HG02884 (cell line): ENCODE data around the gene HAND1.

Source experiments
- ATAC-seq: cut with Tn5 transposase; IDR thresholded peaks from one replicate; pipeline ENCODE4 v1.9.1; 2021; ENCODE audit warnings: mild to moderate bottlenecking, moderate library complexity; ENCODE audit not compliant: unreplicated experiment

HAND1 gene

DNA sequence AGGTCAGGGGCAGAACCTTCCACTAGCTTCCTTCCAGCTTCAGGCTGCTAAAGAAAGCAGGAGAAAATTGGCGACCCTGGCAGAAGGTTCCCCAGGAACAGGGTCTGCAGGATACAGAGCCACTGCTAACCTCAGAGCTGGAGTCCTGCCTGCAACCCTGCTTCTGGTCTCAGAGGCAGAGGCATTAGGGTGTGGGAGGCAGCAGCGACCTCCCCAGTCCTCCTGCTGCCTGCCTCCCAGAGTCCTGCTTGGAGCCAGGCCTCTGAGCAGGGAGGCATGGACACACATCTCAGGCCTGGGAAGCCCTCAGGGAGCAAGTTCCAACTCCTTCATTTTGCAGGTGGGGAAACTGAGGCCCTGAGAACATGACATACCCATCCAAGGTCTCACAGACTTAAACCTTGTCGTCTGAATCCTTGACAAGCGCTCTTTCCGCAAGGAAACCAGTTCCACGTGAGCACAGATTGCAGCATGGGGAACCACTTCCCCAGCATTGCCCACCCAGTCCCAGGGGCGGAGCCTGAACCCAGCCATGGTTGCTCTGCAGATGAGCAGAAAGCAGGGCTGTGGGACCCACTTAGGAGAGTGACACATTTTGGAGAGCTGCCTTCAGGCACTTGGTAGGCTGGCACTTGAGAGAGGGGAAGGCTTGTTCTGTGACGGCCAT, 28.2 kb upstream of the HAND1 start:
- ATAC-seq = no peak

DNA sequence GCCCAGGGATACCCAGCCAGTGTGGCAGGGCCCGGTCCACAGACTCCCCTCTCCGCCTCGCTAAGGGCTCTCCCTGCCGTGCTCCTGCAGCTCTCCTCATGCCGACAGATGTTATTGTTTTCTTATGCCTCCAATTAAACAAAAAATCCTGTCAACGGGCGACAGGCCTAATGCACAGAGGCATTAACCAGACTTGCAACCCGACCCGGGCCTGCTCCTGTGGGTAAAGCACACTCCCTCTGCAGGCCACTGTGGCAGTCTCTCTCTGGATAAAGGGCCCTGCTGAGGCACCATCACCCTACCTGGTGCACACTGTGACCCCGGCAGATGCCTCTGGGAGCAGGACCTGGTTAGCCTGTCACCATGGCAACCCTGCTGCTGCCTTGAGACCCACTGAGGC, 27.5 kb upstream of the HAND1 start:
- no peak for ATAC-seq

DNA sequence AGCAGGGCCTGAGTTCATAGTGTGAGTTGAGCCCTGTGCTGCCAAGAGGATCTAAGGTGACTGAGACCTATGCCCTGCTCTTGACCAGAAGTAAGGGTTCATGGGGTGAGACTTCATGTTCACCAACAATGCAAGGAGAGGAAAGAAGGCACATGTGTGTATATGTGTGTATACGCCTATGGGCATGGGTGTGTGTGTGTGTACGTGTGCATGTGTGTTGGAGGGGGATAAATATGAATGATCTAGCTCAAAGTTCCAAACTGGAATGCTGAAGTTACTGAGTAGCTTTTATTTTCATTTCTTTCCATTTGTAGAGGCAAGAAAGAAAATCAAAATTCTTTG, 25.6 kb upstream of the HAND1 start:
- ATAC-seq = no peak

DNA sequence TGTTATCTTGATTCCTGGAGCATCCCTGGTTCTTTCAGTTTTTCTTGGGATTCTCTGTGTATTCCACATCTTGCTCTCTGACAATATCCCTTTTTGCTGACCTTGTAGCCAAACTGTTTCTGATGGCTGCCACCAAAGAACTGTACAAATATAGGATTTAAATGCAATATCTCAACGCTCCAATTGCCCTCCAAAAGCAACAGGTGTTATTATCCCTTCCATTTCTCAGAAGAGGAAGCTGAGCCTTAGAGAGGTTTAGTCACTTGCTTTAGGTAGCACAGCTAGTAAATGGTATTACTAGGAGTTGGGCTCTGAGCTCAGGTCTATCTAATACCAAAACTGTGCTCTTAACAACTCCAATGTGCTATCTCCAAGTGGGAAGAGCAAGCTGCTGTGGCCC, 24.2 kb upstream of the HAND1 start:
- ATAC-seq = no peak

DNA sequence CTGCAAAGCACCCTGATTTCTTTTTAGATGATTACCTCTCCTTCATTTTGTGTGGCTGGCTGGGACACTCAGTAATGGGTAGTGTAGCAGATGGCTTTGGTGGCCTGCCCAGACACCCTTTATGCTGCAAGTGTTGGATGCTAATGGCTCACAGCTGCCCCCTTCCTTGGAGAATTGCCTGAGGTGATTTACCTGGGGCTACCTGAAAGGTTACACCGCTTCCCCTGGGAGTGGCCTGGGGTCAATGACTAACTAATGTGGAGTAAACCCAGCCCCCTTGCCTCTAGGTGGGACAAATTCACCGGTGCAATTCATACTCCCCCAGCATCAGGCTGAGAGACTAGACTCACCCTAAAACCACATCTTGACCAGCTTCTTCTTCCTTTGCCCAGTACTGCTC, 23.5 kb upstream of the HAND1 start:
- ATAC-seq = no peak

DNA sequence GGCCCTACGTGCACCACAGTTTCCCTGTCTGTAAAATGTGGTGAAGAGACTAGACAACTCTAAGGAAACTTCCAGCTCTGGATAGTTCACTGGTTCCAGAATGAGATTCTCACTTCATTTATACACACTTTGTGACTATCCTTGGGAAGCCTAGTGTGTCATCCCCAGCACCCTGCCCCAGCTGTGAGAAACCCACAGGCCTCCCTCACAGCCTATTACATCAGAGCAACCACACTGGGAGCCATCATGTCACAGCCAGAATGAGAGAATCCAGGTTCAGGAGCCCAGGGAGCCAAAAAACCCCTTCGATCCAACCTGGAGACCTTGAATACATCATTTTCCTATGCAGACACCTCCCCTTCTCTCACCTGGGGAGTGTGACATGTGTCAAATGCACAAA, 21.0 kb upstream of the HAND1 start:
- ATAC-seq = no peak

DNA sequence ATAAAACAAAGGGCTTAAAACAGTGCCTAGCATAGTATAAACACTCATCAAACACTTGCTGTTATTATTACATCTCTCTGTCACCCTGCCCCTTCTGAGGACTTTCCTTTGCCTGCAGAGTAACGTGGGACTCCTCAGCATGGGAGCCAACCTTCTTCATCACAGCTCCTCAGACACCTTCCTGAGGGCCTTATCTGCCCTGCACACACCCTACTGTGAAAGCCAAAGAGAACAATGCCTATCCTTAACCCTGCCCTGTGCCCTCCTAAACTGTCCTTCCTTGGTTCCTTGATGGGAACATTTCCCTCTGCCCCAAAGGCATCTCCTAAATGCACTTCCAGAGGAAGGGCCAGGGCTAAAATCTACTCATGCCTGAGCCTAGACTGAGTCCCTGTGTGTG, 20.6 kb upstream of the HAND1 start:
- ATAC-seq = no peak

DNA sequence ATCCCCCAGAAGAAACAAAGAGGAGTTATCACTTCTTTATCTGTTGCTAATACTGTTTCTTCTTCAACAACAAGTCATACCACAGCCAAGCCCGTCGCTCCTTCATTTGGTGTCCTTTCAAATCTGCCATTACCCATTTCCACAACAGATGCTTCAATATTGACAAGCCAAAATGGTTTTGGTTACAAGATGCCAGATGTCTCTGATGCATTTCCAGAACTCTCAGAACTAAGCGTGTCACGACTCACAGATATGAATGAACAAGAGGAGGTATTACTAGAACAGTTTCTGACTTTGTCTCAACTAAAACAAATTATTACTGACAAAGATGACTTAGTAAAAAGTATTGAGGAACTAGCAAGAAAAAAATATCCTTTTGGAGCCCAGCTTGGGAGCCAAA, 16.0 kb upstream of the HAND1 start:
- no peak for ATAC-seq

DNA sequence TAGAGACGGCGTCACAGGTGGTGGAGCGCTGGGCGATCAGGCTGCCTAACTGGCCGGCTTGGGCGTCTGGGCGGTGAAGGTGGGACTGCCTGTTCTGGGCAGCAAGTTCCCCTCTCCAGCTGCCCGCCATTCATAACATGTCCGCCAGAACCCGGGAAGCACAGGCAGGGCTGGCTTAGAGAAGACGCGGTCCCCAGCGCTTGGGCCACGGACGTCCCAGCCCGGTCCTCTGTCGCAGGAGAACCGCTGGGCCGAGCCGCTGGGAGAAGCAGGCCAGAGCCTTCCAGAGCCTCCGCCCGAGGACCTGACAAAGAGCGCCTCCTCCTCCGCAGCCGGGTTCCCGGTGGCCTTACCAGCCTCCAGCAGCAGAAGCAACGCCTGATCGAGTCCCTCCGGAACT, 15.2 kb upstream of the HAND1 start:
- no peak for ATAC-seq

DNA sequence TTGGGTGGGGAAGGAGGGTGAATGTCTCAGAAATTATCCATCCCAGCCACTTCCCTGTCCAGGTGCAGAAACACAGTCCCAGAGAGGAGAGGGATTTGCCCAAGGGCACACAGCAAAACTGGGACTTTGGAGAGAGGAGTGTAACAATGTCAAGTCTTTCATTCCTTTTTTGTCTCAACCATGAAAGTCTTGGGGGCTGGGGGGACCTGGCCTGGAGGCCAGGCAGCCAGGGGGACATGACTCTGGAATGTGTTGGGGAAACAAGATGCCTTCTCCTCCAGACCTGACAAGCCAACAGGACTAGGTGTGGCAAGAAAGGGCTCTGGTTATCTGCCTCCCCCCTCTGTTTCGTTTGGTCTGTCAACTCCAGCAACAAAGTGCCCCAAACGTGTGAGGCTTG, 13.9 kb upstream of the HAND1 start:
- no peak for ATAC-seq

DNA sequence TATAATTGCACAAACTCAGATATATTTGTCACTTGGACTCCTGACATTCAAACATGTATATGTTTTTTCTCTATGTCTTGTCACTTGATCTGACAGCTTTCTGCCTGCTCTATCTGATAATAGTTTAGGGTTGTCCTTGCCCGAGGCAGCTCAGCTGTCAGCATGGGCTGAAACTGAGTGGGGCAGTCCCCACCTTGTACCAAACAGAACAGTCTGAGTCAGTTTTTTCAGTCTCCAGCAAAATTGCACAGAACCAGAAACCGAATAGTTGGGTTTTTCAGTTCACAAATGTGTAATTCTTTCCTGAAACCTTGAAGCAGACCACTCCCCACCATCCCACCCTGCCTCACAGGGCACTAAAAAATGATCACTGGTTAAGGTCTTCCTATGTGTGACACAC, 9.5 kb upstream of the HAND1 start:
- peak; percentile 99 for ATAC-seq

DNA sequence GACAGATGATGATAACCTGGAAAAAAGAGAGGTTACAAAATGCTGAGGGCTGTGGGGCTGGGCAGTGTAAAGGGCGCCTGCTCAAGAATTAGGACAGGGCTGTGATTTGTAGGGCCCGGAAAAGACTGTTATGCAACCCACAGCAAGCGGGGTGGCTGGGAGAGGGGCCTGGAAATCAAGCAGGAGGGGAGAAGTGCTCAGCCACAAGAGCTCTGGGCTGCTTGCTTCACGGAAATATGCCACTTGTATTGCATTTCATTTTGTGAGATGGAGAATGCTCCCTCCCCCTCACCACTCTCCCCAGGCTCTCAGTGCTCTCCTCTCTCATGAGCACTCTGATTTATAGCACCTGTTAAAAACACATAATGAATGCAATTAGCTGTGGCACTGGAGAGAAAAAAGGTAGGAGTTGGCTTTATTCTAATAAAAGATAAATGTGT, 8.4 kb upstream of the HAND1 start:
- ATAC-seq = no peak

DNA sequence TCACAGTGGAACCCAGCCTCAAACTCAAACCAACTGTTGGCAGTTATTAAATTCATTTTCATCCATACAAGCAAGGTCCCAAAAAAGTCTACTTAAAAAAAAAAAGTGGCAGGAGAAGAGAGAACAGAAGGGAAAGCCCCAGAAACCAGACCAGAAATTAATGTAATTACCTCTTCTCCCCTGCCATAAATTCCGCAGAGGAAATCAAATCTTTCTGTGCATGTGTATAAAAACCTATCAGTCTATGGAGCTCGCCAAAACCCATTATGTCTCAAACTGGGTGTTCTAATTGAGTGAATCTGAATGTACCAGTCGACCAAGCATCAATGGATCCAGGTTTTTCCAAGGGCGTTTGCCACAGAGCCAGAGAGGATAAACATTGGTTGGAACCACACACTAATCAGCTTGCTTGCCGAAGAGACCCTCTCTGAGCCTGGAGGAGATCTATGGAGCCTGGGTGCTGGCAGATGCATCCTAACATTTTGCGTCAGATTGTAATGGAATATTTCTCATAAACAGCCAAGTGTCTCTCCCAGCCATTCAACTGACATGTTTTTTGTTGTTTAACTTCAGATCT, 7.9 kb upstream of the HAND1 start:
- no peak for ATAC-seq

DNA sequence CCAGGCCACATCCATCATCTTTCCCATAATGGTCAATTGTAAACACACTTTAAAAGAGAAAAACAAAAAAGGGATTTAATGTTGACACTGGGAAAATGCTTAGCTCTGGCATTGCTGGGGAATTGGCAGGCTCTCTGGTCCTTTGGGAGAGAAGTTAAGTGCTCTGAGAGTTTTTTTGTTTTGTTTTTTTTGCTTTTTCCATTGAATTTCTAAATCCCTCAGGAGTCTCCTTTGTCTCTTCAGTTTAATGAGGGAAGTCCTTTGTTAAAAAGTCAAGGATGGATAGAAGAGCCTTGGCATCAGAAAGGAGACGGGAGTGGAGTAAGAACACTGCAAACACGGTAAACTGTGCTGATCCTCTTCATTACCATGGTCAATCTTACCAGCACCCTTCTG, 7.1 kb upstream of the HAND1 start:
- ATAC-seq = no peak

DNA sequence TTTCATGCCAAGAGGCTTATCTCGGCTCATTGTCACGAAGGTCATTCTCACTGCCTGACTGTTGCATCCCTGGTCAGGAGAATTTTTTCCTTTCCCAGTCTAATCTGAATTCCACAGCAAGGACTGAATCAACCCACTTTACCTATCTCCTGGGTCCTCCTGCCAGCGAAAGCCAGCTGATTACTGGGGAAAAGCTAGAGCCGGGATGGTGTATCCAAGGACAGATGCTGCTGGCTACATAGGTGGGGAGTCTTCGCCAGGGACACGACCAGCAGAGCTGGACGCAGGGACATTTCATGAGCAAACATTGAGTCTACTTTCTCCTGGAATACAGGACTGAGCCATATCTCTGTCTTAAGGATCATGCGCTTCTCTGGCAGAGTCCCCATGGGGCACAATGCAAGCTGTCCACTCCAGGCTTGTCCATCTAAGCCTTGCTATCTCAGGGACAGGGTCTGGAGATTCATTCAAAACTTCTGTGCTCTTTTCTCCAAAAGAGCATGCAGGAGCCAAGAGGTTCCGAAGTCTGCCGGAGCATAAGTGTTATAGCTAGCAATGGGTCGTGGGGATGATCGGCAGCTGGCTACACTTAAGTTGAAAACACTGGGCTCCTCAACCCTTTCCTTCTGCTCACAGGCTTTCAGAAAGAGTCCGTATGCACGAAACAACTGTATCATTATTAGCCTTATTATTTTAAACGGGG, 6.5 kb upstream of the HAND1 start:
- ATAC-seq = no peak

DNA sequence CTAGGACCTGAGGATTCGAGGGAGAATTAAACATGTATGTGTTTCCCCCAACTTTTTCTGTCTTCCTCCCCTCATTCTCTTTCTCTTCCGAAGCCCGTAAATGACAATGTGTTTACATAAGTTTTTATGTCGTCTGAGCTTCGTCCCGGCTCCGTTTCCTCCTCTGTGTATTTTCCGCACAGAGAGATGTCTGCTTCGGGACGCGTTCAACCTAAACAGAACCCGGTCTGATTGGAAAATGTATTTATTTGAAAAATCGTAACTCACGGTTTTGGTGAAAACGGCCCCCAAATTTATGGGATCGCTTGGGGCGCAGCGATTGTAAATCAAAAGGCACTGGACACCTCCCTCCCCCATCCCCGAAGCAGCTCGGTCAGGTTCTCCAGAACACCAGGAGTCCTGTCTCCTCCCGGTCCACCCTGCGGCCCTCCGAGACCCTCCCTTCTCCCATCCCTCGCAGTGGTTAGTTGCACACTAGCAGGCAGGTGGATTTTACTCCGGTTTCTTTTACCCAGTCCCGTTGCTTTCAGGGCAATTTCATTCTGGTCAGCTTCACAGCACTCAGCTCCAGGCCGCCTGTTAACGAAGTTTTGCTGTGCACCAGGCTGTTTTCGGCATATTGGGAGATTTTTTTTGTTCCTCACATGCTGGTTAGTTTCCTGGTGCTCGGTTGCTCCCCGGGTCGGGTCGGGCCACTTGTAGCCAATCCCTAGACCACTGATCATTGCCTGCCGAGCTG, 5.8 kb upstream of the HAND1 start:
- no peak for ATAC-seq

DNA sequence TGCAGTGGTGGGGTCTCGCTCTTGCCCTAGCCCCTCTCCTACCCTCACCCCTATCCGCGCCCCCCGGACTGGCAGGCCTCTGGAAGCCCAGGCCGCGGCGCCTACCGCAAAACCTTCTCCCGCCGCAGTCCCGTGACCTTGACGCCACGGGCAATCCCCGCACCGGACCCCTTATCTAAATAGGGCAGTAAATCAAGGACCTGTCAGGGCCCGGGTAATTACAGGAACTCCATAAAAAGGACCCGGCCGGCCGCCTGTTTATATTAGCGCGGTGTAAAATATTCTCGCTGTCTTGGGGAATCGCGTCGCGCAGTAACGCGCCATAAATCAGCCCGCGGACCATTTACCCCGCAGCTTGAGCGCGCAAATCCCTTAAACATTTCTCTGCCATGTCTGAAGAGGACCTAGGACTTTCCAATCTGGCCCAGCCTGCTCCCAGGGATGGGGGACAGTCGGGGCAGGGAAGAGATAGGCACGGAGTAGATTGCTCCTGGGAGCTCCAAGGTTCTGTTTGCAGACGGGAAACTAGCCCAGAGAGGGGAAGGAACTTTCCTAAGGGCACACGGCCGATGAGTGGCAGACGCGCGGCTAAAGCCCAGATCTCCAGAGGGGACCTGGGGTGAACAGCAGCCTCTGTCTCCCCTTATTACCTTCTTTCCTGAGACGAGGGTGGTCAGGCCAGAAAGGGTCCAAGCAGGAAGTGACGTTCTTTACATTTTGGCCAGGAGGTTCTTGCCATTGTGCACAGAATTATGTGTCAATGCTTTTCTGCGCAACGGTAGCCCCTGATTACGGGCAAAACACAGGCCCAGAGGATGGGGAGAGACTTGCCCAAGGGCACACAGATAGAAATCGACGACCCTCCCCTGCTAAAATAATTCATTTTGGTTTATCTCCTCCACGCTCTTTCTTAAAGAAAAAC, 4.8 kb upstream of the HAND1 start:
- no peak for ATAC-seq

DNA sequence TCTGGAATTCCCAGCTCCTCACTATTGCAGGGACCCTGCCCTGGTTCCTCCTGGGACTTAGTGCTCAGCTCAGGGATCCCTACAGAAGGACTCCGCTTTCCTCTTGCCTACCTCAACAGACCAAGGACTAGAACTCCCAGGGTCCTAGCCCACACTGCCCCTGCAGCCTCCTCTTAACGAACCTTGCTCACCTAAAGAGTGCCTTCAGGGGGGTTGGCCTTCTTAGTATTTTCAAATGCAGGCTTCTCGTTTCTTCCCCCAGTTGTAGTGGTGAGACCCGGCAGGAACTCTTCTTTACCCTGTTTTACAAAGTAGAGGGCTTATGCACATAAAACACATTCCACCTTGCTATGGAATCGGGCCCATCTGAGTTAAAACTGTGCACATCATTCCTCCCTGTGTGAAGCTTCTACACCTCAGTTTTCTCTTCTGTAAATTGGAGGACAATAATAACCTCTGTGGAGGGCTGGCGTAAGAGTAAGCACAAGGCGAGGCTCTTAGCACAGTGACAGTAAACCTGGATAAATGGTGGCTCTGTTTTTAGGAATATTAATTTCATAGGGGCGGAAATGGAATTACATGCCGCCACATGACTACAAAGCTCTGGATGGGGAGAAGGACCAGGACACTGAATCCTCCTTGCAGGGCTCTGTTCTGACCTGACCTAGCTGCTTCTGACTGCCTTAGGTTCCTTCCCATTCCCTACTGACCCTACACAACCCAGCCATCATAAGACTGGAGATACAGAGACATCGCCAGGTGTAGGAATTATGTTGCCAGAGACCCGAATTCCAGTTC, 3.8 kb upstream of the HAND1 start:
- ATAC-seq = no peak

DNA sequence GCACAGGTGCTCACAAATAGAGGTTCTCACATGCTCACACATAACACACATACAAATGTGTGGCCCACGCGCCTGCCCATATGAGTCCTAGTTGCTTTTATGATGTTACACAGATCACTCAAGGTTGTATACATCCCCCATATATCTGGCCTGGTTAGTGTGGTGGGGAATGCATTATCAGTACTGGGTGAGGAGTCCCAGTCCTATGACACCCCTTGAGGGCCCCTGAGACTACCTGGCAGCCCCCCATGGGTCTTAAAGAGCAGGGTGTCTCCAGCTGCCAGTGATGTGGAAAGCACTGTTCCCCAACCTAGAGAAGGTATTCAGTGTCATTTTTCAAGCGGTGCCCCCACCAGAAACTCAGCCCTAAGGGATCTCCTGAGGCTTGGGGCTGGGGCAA, 2.8 kb upstream of the HAND1 start:
- no peak for ATAC-seq
